Measurements from ENCODE around the gene CEP170B.

The CEP170B gene

DNA sequence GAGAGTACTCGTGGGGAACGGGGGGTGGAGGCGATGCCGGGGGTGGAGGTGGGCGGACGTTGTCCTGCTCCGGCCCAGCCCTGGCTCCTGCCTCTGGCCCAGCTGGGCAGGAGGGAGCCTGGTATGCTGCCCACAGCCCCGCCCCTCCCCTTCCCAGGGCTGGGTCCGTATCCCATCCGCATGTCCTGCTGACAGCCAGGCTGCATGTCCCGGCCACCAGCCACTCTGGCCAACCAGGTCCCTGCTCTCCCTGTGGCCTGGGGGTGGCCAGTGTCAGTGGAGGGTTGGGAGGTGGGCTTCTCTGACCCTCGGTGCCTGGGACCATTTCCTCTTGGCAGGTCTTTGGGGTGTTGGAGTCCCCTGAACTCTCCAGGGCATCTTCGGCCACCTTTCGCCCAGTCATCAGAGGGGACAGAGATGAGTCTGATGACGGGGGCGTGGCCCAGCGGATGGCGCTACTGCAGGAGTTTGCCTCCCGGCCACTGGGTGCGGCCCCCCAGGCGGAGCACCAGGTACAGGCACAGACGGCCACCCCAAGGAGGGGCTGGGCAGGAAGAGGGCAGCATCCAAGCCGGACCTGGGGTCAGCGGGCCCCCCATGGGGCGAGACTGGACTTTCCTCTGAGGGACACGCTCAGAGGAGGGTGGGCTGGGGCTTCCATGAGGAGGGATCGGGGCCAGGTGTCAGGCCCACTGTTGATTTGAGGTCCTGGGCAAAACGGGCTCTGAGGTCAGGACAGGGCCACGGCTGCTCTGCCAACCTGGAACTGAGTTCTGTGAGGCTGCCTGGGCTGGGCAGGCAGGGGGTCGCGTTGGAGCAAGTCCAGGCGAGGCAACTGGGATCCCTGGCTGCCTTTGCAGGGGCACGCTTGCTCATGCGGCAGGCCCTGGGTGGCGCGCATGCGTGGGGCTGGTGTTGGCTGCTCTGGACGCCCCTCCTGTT lies 20.2 kb downstream of the CEP170B start:
- DNase-seq (ENCODE audit: low read depth) = no peak
- TF ChIP-seq, protein P1, sequence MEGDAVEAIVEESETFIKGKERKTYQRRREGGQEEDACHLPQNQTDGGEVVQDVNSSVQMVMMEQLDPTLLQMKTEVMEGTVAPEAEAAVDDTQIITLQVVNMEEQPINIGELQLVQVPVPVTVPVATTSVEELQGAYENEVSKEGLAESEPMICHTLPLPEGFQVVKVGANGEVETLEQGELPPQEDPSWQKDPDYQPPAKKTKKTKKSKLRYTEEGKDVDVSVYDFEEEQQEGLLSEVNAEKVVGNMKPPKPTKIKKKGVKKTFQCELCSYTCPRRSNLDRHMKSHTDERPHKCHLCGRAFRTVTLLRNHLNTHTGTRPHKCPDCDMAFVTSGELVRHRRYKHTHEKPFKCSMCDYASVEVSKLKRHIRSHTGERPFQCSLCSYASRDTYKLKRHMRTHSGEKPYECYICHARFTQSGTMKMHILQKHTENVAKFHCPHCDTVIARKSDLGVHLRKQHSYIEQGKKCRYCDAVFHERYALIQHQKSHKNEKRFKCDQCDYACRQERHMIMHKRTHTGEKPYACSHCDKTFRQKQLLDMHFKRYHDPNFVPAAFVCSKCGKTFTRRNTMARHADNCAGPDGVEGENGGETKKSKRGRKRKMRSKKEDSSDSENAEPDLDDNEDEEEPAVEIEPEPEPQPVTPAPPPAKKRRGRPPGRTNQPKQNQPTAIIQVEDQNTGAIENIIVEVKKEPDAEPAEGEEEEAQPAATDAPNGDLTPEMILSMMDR (conservative IDR thresholded peaks at IDR 0.05; ENCODE audit: control insufficient read depth, insufficient read depth, low read depth, low read length) = no peak

DNA sequence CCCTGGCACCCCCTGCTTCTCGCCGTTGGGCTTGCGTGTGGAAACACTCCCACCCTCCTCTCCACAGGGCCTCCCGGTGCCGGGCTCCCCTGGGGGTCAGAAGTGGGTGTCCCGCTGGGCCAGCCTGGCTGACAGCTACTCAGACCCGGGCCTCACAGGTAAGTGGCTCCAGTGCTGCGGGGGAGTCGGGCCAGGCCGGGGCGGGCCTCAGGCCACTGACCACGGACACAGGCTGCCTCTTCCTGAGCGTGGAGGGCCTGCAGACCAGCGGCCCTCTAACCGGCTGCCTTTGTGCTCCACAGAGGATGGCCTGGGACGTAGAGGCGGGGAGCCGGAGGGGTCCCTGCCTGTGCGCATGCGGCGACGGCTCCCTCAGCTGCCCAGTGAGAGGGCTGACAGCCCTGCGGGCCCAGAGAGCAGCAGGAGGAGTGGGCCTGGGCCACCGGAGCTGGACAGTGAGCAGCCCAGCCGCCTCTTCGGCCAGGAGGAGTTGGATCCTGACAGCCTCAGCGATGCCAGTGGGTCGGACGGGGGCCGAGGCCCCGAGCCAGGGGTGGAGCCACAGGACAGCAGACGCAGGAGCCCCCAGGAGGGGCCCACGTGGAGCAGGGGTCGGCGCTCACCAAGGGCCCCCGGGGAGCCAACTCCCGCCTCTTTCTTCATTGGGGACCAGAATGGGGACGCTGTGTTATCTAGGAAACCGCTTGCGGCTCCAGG lies 21.1 kb downstream of the CEP170B start:
- TF ChIP-seq, protein P1 (conservative IDR thresholded peaks at IDR 0.05; ENCODE audit: control insufficient read depth, insufficient read depth, low read depth, low read length) = no peak
- no peak overlapping the region for H3K4me3 ChIP-seq (ENCODE audit: control insufficient read depth, low read depth, low read length)
- no peak for DNase-seq (ENCODE audit: low read depth)

More for the DNA sequence above, 20.2 kb downstream of the CEP170B start:
- no peak overlapping the region for H3K4me3 ChIP-seq (ENCODE audit: control insufficient read depth, low read depth, low read length)

DNA sequence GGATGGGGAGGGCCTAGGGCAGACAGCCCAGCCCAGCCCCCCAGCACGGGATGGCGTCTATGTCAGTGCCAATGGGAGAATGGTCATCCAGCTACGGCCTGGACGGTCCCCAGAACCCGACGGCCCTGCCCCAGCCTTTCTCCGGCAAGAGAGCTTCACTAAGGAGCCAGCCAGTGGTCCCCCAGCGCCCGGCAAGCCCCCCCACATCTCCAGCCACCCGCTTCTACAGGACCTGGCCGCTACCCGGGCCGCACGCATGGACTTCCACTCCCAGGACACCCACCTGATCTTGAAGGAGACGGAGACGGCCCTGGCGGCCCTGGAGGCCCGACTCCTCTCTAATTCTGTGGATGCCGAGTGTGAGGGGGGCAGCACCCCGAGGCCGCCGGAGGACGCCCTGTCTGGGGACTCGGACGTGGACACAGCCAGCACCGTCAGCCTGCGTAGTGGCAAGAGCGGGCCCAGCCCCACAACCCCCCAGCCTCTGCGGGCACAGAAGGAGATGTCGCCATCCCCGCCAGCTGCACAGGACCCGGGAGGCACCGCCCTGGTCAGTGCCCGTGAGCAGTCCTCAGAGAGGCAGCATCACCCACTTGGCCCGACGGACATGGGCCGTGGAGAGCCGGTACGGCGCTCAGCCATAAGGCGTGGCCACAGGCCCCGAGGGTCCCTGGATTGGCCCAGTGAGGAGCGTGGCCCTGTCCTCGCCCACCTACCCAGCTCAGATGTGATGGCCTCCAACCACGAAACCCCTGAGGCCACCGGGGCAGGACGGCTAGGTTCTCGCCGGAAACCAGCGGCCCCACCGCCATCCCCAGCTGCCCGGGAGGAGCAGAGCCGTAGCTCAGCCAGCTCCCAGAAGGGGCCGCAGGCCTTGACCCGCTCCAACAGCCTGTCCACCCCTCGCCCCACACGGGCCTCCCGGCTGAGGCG lies 21.9 kb downstream of the CEP170B start:
- no peak overlapping the region for H3K4me3 ChIP-seq (ENCODE audit: control insufficient read depth, low read depth, low read length)
- no peak for DNase-seq (ENCODE audit: low read depth)
- TF ChIP-seq, protein P1 (conservative IDR thresholded peaks at IDR 0.05; ENCODE audit: control insufficient read depth, insufficient read depth, low read depth, low read length) = no peak

DNA sequence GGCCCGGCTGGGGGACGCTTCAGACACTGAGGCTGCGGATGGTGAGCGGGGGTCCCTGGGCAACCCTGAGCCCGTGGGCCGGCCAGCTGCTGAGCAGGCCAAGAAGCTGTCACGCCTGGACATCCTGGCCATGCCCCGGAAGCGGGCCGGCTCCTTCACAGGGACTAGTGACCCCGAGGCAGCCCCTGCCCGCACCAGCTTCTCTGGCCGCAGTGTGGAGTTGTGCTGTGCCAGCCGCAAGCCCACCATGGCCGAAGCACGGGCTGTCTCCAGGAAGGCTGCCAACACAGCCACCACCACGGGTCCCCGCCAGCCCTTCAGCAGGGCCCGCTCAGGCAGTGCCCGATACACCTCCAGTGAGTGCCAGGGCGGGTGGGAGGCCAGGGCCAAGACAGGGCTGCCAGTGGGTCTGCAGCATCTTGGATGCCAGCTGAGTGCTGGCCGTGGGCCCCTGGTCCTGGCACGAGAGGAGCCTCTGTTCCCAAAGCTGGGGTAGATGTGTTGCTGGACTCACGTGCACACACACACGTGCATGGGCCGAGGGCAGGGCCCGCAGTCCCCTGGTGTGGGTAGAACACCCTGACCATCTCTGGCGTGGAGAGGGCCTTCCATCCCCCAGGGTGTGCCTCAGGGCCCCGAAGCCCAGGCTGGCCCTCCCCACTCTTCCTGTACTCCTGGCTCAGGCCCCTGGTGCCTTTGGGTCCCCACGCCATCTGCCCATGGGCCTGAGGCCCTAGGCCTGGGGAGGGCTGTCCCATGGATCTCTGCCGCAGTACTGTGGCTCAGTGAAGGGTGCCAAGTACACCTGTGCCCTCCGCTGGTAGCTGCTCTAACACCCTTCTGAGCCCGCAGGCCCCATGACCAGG lies 22.8 kb downstream of the CEP170B start:
- DNase-seq (ENCODE audit: low read depth) = no peak
- TF ChIP-seq, protein P1 (conservative IDR thresholded peaks at IDR 0.05; ENCODE audit: control insufficient read depth, insufficient read depth, low read depth, low read length) = no peak

DNA sequence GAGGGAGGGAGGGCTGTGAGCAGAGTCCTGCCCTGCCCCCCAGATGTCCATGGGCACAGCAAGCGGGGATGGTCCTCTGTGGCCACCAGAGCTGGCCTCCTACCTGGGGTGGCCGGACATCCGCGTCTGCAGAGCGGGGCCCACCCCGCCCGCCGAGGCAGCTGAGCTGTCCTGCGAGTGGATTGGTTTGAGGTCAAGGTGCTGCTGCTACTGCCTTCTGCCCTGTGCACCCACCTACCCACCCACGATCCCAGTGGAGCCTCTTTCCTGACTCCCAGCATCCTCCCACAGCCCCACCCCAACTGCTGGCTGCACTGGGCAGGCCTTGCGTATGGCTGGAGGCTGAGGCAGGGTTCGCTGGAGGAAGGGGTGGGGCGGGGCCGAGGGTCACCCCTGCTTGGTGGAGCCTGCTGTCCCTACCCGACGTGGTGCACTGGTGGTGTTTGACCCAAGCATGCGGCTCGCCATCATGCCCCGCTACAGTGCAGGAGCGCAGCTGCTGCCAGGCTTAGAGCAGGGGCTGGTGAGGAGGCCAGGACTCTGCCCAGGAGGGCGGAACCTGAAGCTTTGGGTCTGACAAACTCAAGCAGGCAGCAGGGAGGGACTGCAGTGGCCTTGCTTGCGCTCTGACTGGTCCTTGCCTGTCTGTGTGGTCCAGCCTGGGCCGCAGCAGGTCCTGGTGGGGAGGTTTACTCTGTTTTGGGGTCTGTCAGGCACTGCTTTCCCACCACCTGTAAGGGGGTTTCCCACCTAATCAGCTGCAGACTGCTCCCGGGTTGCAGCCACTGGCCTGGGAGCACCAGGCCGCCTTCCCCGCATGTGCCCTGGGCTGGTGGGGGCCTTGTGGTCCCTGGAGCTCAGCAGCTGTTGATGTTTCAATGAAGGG lies 23.7 kb downstream of the CEP170B start:
- TF ChIP-seq, protein P1 (conservative IDR thresholded peaks at IDR 0.05; ENCODE audit: control insufficient read depth, insufficient read depth, low read depth, low read length) = no peak
- DNase-seq (ENCODE audit: low read depth) = no peak
- no peak overlapping the region for H3K4me3 ChIP-seq (ENCODE audit: control insufficient read depth, low read depth, low read length)

More for the DNA sequence above, 22.8 kb downstream of the CEP170B start:
- no peak overlapping the region for H3K4me3 ChIP-seq (ENCODE audit: control insufficient read depth, low read depth, low read length)

All from fibroblast of mammary gland (primary cell).